Activated naive CD8-positive, alpha-beta T cell (primary cell): Measurements from ENCODE around the gene CD33.
"Not testable (repeated sequence)": the region's sequence is repeated elsewhere in the genome, so short reads cannot be mapped to it uniquely, and the experiment has no call there.

Source experiments
- H3K27ac Mint-ChIP-seq: one replicate; pipeline ENCODE4 v1.8.0; 2021; ENCODE audit warnings: mixed read lengths
- H3K27me3 Mint-ChIP-seq: one replicate; pipeline ENCODE4 v1.8.0; 2021; ENCODE audit warnings: mixed read lengths
- H3K36me3 Mint-ChIP-seq: one replicate; pipeline ENCODE4 v1.8.0; 2021; ENCODE audit warnings: mixed read lengths
- H3K4me1 Mint-ChIP-seq: one replicate; pipeline ENCODE4 v1.8.0; 2021; ENCODE audit warnings: low read depth, mixed read lengths
- H3K4me3 Mint-ChIP-seq: one replicate; pipeline ENCODE4 v1.8.0; 2021; ENCODE audit warnings: mild to moderate bottlenecking, mixed read lengths
- H3K9me3 Mint-ChIP-seq: one replicate; pipeline ENCODE4 v1.8.0; 2021; ENCODE audit warnings: low read depth, mixed read lengths

CD33 gene

DNA sequence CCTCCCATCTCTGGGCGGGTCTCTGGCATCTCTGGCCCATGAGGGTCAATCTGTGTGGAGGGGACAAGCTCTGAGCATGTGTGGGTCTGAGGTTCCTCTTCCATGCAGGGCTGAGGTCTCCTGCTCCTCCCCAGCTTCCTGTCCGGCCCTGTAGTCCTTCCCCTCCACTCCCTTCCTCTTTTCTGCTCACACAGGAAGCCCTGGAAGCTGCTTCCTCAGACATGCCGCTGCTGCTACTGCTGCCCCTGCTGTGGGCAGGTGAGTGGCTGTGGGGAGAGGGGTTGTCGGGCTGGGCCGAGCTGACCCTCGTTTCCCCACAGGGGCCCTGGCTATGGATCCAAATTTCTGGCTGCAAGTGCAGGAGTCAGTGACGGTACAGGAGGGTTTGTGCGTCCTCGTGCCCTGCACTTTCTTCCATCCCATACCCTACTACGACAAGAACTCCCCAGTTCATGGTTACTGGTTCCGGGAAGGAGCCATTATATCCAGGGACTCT is at the start of gene CD33:
Gene CD33 (plus strand): TSS at position 183 of the 496 bp plus-strand sequence. CDS start 39 bp downstream, at position 222.
- not testable (repeated sequence) for H3K27ac Mint-ChIP-seq, H3K4me3 Mint-ChIP-seq, H3K36me3 Mint-ChIP-seq, H3K4me1 Mint-ChIP-seq, H3K9me3 Mint-ChIP-seq
- H3K27me3 Mint-ChIP-seq, result peaks cover 32% of the 10 kb centered on the region

DNA sequence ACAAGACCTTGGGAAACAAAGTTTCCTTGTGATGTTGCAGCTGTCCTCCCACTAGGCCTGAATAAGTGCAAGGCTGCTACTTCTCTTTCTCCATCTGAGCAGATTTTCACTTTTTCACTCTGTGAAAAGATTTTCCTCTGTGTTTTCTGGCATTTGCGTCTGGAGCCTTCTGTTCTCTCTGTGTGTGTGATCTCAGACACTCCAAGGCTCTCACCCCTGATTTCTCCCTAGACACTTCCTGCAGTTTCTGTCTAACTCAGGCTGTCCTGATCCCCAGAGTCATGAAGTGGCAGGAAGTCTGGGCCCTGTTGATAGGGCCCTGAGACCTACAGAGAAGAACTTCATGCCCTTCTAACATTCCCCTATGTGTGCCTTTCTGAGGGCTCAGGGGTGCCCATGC is 45.6 kb upstream of the CD33 start:
- H3K27ac Mint-ChIP-seq, result no peak overlapping the region
- no peaks in the 10 kb centered on the region for H3K36me3 Mint-ChIP-seq
- H3K27me3 Mint-ChIP-seq, result peaks cover 4% of the 10 kb centered on the region
- H3K4me3 Mint-ChIP-seq, result no peak overlapping the region
- H3K4me1 Mint-ChIP-seq, result peaks cover 3% of the 10 kb centered on the region
- H3K9me3 Mint-ChIP-seq, result no peaks in the 10 kb centered on the region

DNA sequence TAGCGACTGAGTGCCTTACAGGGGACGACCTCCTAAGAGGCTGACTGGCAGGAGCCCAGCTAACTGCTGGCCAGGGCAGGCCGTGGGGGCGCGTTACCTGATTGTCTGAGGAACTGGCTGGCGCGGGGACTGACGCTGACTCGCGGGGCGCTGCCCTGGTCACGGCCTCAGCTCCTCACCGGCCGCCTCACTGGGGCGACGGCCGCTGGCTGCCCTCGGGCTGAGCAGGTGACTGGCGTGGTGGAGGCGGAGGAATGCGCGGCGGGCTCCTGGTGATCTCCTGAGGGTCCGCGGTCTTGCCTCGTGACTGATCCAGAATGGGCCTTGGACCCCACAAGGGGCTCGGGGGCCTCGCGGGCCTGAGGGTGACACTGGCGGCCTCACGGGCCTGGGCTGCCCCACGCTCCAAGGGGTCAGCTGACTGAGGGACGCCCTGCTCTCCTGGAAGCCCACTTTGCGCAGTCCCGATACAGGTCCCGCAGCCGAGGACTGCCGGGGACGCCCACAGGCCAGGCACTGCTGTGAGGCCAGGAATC is 43.4 kb upstream of the CD33 start:
- H3K36me3 Mint-ChIP-seq, result no peaks in the 10 kb centered on the region
- no peak overlapping the region for H3K27ac Mint-ChIP-seq
- no peak overlapping the region for H3K4me3 Mint-ChIP-seq
- H3K27me3 Mint-ChIP-seq, result peaks cover 9% of the 10 kb centered on the region
- H3K4me1 Mint-ChIP-seq, result peaks cover 3% of the 10 kb centered on the region
- H3K9me3 Mint-ChIP-seq, result no peaks in the 10 kb centered on the region

DNA sequence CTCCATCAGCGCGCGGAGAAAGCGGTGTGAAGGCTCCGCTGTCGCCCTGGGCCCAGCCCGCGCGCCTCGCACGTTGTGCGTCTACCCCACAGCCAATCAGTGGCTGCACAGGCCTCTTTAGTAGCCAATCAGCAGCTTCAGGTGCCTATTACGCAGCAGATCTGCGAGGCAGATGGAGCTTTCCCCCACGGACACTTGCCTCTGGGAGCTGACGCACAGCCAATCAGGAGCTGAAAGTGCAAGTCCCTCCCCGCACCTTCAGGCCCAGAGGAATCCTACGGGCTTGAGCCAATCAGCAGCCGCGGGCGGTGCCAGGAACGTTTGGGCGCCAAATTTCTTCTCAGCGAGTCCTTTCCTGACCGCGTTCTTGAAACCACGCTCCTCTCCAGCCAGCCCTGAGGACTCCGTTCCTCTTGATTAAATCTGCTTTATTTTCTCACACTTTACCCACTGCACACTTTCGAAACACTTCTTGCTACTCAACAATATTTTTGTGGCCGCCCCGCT is 42.9 kb upstream of the CD33 start:
- peaks cover 9% of the 10 kb centered on the region for H3K27me3 Mint-ChIP-seq
- no peaks in the 10 kb centered on the region for H3K36me3 Mint-ChIP-seq
- H3K4me3 Mint-ChIP-seq, result peak overlapping the region; percentile 49
- peaks cover 3% of the 10 kb centered on the region for H3K4me1 Mint-ChIP-seq
- H3K9me3 Mint-ChIP-seq, result no peaks in the 10 kb centered on the region
- no peak overlapping the region for H3K27ac Mint-ChIP-seq

DNA sequence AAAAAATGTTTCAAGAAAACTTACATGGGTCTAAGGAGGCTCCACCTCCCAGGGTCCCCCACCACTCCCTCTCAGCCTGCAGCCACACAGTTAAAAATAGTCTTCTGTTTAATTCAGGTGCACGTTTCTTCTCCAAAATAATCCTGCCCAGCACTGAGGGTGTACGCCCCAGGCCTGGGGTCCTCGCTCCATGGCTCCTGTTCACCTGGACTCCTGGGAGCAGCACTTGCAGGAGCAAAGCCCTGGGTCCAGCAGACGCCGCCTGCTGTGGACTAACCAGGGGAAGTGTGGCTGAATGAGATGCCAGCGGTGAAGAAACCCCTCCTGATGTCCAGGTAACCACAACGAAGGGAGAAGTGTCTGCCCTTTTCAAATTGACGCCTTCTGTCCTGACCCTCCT is 41.3 kb upstream of the CD33 start:
- no peaks in the 10 kb centered on the region for H3K36me3 Mint-ChIP-seq
- peaks cover 3% of the 10 kb centered on the region for H3K4me1 Mint-ChIP-seq
- peak overlapping the region; percentile 64 for H3K27ac Mint-ChIP-seq
- H3K4me3 Mint-ChIP-seq, result no peak overlapping the region
- H3K27me3 Mint-ChIP-seq, result peaks cover 8% of the 10 kb centered on the region
- no peaks in the 10 kb centered on the region for H3K9me3 Mint-ChIP-seq

DNA sequence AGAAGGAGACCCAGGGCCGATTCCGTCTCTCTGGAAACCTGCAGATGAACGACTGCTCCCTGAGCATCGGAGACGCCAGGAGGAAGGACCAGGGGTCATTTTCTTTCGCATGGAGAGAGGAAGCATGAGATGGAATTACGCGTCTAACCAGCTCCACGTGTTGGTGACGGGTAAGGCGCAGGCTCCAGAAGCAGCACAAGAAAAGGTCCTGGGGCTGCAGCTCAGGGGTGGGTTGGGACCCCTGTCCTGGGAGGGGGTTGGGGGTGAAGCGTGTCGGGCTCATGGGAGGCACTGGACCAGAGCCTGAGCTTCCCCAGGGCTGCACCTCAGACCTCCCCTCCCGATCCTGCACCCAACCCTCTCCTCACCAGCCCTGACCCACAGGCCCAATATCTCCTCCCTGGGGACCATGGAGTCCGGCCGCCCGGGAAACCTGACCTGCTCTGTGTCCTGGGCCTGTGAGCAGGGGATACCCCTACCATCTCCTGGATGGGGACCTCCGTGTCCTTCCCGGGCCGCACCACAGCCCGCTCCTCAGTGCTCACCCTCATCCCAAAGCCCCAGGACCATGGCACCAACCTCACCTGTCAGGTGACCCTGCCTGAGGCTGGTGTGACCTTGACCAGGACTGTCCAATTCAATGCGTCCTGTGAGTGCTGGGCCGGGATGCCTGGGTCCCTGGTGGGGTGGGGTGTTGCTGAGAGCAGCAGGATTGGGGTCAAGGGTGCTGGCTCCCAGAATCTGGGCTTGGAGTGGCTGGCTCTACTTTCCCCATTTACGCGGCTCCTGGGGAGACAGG is 39.6 kb upstream of the CD33 start:
- Mint-ChIP-seq H3K9me3 (no peaks in the 10 kb centered on the region), H3K4me3 (no peak overlapping the region), H3K27ac (no peak overlapping the region), H3K4me1 (peaks cover 3% of the 10 kb centered on the region), H3K36me3 (no peaks in the 10 kb centered on the region), H3K27me3 (peaks cover 8% of the 10 kb centered on the region)

DNA sequence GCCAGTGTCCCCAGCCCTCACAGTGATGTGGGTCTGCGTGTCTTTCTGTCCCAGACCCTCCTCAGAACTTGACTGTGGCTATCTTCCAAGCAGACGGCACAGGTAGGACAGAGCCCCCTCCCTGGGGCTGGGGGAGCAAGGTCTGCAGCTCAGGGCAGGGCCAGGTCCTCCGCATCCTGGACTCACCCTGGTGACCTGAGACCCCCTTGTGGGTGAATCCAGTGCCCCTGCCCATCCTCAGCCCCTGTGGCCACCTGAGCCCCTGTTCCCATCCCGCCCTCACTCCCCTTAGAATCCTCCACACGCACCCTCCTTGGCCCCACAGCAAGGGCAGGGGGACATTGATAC is 39.0 kb upstream of the CD33 start:
- H3K36me3 Mint-ChIP-seq, result no peaks in the 10 kb centered on the region
- H3K27ac Mint-ChIP-seq, result no peak overlapping the region
- H3K9me3 Mint-ChIP-seq, result no peaks in the 10 kb centered on the region
- H3K4me3 Mint-ChIP-seq, result no peak overlapping the region
- H3K27me3 Mint-ChIP-seq, result peaks cover 8% of the 10 kb centered on the region
- peaks cover 3% of the 10 kb centered on the region for H3K4me1 Mint-ChIP-seq

DNA sequence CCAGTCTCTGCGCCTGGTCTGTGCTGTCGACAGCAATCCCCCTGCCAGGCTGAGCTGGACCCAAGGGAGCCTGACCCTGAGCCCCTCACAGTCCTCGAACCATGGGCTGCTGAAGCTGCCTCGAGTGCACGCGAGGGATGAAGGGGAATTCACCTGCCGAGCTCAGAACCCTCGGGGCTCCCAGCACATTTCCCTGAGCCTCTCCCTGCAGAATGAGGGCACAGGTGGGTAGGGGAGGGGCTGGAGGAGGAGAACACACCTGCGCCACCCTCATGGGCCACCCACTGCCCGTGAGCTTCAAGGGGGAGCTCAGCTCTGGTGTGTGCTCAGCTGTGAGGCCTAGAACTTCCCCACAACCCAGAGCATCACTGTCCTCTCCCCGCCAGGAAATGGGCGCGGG is 38.6 kb upstream of the CD33 start:
- Mint-ChIP-seq H3K27ac (no peak overlapping the region), H3K4me1 (peaks cover 3% of the 10 kb centered on the region), H3K27me3 (peaks cover 8% of the 10 kb centered on the region), H3K4me3 (no peak overlapping the region), H3K9me3 (no peaks in the 10 kb centered on the region), H3K36me3 (no peaks in the 10 kb centered on the region)

DNA sequence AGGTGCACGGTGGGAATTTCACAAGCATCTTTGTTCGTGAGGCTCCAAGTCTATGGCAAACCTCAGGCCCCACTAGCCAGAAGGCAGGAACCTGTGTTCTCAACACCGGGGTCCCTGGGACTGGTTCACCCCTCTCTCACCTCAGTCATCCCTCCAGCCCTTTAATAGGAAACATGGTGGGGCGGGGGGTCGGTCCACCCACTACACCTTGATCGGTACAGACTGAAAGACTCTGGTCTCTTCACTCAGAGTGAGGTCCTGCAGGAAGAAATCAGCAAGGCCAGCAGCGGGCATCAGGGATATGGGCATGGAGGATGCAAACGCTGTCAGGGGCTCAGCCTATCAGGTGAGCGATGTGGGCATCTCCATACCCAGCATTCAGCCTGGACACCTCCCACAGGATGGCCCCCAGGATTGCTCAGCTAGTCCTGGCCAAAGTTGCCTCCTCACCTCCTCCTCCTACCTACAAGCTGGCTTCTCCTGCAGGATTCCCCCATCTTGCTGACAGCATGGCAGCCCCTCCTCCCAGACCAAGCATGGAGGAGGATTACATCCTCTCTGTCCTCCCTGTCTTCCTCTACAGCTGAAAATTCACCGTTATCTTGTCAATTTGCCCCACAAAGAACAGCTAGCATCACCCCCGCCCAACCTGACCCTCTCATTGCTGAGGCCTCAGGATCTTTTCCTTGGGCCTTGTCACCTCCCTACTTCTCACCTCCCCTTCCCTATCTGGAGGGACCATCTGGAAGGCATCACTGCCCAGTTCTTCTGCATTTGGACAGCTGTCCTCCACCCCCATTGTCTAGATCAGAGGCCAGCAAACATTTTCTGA is 37.3 kb upstream of the CD33 start:
- H3K27ac Mint-ChIP-seq, result no peak overlapping the region
- H3K4me3 Mint-ChIP-seq, result no peak overlapping the region
- H3K9me3 Mint-ChIP-seq, result no peaks in the 10 kb centered on the region
- peaks cover 1% of the 10 kb centered on the region for H3K4me1 Mint-ChIP-seq
- peaks cover 8% of the 10 kb centered on the region for H3K27me3 Mint-ChIP-seq
- no peaks in the 10 kb centered on the region for H3K36me3 Mint-ChIP-seq

DNA sequence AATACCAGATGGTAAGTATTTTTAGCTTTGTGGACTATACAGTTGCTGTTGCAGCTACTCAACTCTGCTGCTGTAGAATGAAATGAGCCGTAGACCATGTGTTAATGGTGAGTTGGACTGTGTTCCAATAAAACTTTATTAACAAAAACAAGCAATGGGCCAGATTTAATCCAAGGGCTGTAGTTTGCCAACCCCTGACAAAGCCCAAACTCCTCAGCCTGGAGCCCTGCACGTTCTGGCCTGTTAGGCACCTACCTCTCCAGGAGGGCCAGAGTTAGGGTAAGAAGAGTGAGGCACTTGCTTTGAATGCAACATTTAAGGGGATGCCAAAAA is 36.7 kb upstream of the CD33 start:
- Mint-ChIP-seq H3K27me3 (peaks cover 8% of the 10 kb centered on the region), H3K4me1 (peaks cover 1% of the 10 kb centered on the region), H3K4me3 (no peak overlapping the region), H3K36me3 (no peaks in the 10 kb centered on the region), H3K27ac (no peak overlapping the region), H3K9me3 (no peaks in the 10 kb centered on the region)

DNA sequence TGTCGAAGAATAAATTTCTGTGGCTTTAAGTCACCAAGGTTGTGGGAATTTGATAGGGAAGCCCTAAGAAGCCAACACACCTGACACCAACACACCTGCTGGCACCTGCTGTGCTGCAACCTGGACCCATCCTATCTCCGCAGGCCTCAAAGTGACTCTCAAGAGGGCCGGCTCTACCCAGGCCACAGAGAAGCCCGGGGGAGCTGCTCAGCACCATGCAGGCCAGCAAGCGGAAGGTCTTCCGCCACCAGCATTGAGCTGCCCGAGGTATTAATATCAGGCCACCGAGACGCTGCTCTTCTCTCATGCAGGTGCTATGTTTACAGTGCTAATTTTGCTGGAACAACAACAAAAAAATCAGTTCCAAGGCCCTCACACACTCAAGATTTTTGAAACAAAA is 32.2 kb upstream of the CD33 start:
- no peak overlapping the region for H3K27ac Mint-ChIP-seq
- no peaks in the 10 kb centered on the region for H3K4me1 Mint-ChIP-seq
- no peaks in the 10 kb centered on the region for H3K27me3 Mint-ChIP-seq
- H3K4me3 Mint-ChIP-seq, result no peak overlapping the region
- H3K36me3 Mint-ChIP-seq, result no peaks in the 10 kb centered on the region
- H3K9me3 Mint-ChIP-seq, result no peaks in the 10 kb centered on the region

DNA sequence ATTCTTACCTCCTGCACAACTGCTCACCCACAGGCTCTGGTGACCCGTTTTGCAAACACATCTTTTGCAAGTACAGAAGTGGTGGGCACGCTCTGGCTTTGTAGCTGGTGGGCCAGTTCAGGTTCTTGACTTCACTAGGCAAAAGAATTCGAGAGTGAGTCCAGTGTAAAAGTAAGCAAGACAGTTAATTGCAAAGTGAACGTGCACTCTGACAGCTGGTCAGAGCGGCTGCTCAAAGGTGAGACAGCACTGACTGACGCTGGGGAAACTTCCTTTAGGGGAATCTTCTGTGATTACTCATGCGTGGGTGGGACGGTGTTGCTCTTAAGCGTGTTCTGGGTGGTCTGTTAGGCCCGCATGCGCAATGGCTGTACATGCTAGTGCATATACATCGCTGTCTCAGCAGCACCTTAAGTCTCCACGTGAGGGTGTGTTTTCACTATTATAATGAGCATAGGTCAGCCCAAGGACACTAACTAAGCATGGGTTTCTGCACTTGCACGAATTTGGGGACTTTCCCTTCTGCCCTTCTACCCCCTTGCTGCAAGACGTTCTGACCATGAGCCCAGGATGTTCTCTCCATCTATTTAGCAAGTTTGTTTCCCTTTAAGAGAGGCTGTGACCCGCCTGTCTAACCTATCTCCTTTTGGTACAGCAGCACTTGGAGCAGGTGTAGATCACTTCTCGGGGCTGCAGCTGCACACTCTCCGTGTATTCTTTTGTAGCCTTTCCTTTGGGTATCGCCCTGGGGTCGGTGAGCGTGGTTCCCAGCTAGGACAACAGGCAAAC is 30.2 kb upstream of the CD33 start:
- H3K4me3 Mint-ChIP-seq, result no peak overlapping the region
- peaks cover 3% of the 10 kb centered on the region for H3K27me3 Mint-ChIP-seq
- no peak overlapping the region for H3K27ac Mint-ChIP-seq
- no peaks in the 10 kb centered on the region for H3K4me1 Mint-ChIP-seq
- H3K36me3 Mint-ChIP-seq, result no peaks in the 10 kb centered on the region
- no peaks in the 10 kb centered on the region for H3K9me3 Mint-ChIP-seq

DNA sequence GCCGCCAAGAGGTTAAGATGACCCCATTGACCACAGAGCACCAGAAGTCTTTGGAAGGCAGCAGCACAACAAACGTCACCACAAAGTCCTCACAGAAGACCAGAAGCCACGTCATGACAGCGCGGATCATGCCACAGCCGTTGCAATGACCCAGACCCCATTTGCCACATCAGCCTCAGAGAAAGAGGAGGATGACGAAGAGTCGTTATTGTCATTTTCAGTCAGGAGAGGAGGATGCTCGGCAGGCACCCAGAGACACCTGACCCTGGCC is 29.6 kb upstream of the CD33 start:
- H3K4me1 Mint-ChIP-seq, result no peaks in the 10 kb centered on the region
- H3K36me3 Mint-ChIP-seq, result no peaks in the 10 kb centered on the region
- no peak overlapping the region for H3K27ac Mint-ChIP-seq
- peaks cover 5% of the 10 kb centered on the region for H3K27me3 Mint-ChIP-seq
- no peak overlapping the region for H3K4me3 Mint-ChIP-seq
- H3K9me3 Mint-ChIP-seq, result no peaks in the 10 kb centered on the region

DNA sequence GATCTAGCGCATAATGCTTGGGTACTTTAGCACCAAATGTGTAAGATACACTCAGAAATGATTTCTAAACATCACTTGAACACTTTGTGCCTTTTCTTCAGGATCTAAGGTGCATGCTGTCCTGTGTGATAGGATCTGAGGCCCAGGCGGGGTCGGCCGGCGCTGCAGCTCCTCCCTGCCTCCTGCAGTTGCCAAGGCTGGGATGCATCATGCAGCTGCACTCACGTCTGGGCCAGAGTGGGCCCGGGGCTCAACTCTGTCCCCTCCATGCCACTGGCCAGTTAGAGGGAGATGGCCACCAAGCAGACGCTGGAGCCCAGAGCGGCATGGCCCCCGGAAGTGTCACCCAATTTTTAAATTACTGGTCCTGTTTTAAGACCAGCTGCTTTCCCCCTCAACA is 29.3 kb upstream of the CD33 start:
- Mint-ChIP-seq H3K27me3 (peaks cover 9% of the 10 kb centered on the region), H3K36me3 (no peaks in the 10 kb centered on the region), H3K9me3 (no peaks in the 10 kb centered on the region), H3K4me3 (no peak overlapping the region), H3K4me1 (no peaks in the 10 kb centered on the region), H3K27ac (no peak overlapping the region)

DNA sequence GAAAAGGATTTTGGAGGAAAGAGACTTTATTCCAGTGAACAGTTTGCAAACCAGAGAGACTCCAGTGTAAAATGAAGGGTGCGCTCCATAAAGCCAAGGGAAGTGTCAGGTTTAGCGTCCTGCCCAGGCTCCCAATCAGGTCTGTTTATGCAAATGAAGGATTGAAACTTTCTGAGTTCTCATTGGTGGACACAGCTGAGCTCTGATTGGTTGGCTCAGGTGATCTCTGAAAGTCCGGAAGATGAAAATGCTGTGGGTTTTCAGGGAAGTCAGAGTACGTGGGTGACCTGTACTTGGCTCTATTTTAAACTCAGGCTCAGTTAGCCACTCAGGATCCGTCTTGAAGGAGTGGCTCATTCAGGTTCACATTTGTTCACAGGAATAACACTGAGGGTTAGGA is 28.7 kb upstream of the CD33 start:
- Mint-ChIP-seq H3K27me3 (peaks cover 12% of the 10 kb centered on the region), H3K27ac (no peak overlapping the region), H3K9me3 (no peaks in the 10 kb centered on the region), H3K4me3 (no peak overlapping the region), H3K36me3 (no peaks in the 10 kb centered on the region), H3K4me1 (no peaks in the 10 kb centered on the region)
